Fibroblast of lung (primary cell): ENCODE results near the gene NR0B2. TPM values are rescaled to one million over a fixed set of nuclear protein-coding genes. Genes with fewer than 3 reads are reported as not detected.

Source experiments
- DNase-seq, 2 donors: peaks; one replicate each; pipeline versions ENCODE4 v3.0.0 to v3.0.0-alpha.2; 2010; ENCODE audit warnings: low read depth in 2 of 2
- H2AFZ ChIP-seq: 2 replicates; pipeline ENCODE4 v1.5.1; 2012; ENCODE audit warnings: low read length, control low read depth, inconsistent platforms
- H3K27ac ChIP-seq: 2 replicates; pipeline ENCODE4 v1.5.1; 2011; ENCODE audit warnings: low read length, control low read depth; ENCODE audit not compliant: insufficient read depth
- H3K27me3 ChIP-seq: 2 replicates; pipeline ENCODE4 v1.5.1; 2011; ENCODE audit warnings: mild to moderate bottlenecking, low read length; ENCODE audit not compliant: control insufficient read depth, insufficient read depth
- H3K36me3 ChIP-seq: 2 replicates; pipeline ENCODE4 v1.5.1; 2011; ENCODE audit warnings: low read length; ENCODE audit not compliant: control insufficient read depth, insufficient read depth
- H3K4me1 ChIP-seq: 2 replicates; pipeline ENCODE4 v1.5.1; 2011; ENCODE audit warnings: low read length; ENCODE audit not compliant: control insufficient read depth, insufficient read depth; ENCODE audit errors: extremely low read depth
- H3K4me2 ChIP-seq: 2 replicates; pipeline ENCODE4 v1.5.1; 2011; ENCODE audit warnings: low read length, control low read depth; ENCODE audit not compliant: insufficient read depth; ENCODE audit errors: extremely low read depth
- H3K4me3 ChIP-seq, 4 experiments: fragments of 200-600 bp in 1 of 4; sonication (generic) in 1 of 4; replicated peaks in 1 of 4; 2 replicates each; pipeline ENCODE4 v1.5.1; 2011 to 2016; ENCODE audit warnings: low read length in 4 of 4, low read depth in 3 of 4, mild to moderate bottlenecking in 3 of 4, control low read depth in 2 of 4, inconsistent platforms in 1 of 4, mixed read lengths in 1 of 4; ENCODE audit not compliant: insufficient read depth in 1 of 4; ENCODE audit errors: control extremely low read depth in 1 of 4
- H3K79me2 ChIP-seq: 2 replicates; pipeline ENCODE4 v1.5.1; 2012; ENCODE audit warnings: mild to moderate bottlenecking, low read length, inconsistent platforms; ENCODE audit not compliant: control insufficient read depth, insufficient read depth
- H3K9ac ChIP-seq: 2 replicates; pipeline ENCODE4 v1.5.1; 2011; ENCODE audit warnings: mild to moderate bottlenecking, low read length, control low read depth; ENCODE audit not compliant: insufficient read depth
- H3K9me3 ChIP-seq: 2 replicates; pipeline ENCODE4 v1.5.1; 2012; ENCODE audit warnings: low read depth, low read length; ENCODE audit not compliant: control insufficient read depth, insufficient read depth
- H4K20me1 ChIP-seq: 2 replicates; pipeline ENCODE4 v1.5.1; 2011; ENCODE audit warnings: low read length; ENCODE audit not compliant: control insufficient read depth, insufficient read depth; ENCODE audit errors: extremely low read depth
- EZH2 ChIP-seq: IDR thresholded peaks from 2 replicates; pipeline ENCODE4 v1.5.1; 2012; ENCODE audit warnings: low read length, control low read depth, mild to moderate bottlenecking; ENCODE audit errors: missing control alignments
- polyA plus RNA-seq, 2 donors: library from polyadenylated mRNA; depleted of rRNA in 1 of 2; stranded (reverse) in 1 of 2; unstranded in 1 of 2; fragments of >200 nt; gene quantifications; 2 replicates each; pipeline ENCODE4 v1.2.1, GENCODE V29; 2011 to 2012; ENCODE audit warnings: missing spikeins in 1 of 2
- total RNA-seq: library from RNA; depleted of rRNA; stranded (reverse); fragments of >200 nt; gene quantifications from 2 replicates; pipeline ENCODE4 v1.2.1, GENCODE V29; 2014
- TF ChIP-seq, protein P1 (sequence below), 2 donors: IDR thresholded peaks in 1 of 2; conservative IDR thresholded peaks in 1 of 2; 1 replicate in 1 of 2; 2 replicates in 1 of 2; pipeline ENCODE4 v1.5.1; 2011 to 2012; ENCODE audit warnings: low read length in 2 of 2, control low read depth in 1 of 2, inconsistent platforms in 1 of 2, low read depth in 1 of 2, mild to moderate bottlenecking in 1 of 2

Gene NR0B2
- total and polyA plus RNA-seq, 2 donors (not counting 1 experiment from before 2014, with no cell fraction given), result not detected

DNA sequence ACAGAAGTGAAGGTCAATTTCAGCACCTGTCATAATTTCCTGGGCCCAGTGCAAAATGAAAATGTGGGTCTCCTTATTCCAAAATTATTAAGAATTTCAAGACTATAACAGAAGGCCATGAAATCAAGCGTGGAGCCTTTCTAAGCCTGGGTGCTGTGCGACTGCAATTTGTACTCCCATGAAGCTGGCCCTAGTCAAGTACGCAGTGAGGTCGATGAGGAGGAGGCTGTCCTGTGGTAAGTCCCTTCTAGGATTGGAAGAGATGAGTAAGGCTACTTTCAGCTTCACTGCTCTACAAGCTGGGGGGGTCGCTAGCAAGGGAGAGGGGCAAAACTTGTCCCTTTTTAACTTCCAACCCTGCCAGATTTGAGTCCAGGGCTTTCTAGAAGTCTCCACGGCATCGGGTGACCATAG, 7.4 kb upstream of the NR0B2 start:
- peaks cover 6% of the 10 kb centered on the region for H3K36me3 ChIP-seq
- H3K27ac ChIP-seq, result peak overlapping the region; percentile 95

DNA sequence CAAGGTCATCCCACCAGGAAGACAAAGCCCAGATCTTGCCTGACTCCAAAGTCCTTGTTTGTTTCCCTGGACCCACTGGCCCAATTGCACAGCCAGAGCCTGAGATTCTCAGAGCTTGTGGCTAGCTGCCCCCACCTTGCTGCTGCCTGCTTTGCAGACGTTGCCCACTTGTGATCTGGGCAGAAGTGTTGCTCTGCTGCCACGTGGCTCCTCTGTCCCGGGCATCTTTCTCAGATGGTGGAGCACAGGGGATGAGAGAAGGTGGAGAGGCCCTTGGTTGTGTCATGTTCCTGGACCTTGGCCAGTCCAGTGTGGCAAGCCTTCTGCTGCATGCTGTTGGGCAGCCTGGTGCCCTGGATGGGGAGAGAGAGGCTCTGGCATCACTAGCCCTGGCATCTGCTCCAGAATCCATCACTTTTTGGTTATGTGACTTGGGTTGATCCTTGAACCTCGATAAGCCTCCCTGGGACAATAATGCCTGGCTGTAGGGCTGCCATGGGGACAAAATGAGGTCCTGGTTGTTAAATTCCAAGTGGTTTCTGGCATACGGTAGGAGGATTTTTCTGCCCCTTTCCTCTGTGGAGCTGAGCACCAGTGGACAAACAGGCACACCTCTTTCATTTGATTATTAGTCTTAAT, 1.5 kb upstream of the NR0B2 start:
- Histone ChIP-seq H3K4me3 (no peak overlapping the region), H3K36me3 (no peaks in the 10 kb centered on the region), H3K27ac (no peak overlapping the region), H3K4me2 (no peak overlapping the region), H3K9me3 (no peaks in the 10 kb centered on the region), H2AFZ (no peak overlapping the region), H3K4me1 (no peaks in the 10 kb centered on the region), H4K20me1 (no peaks in the 10 kb centered on the region), H3K79me2 (no peaks in the 10 kb centered on the region), H3K9ac (no peak overlapping the region), H3K27me3 (peaks cover 2% of the 10 kb centered on the region)
- no peak for DNase-seq
- TF ChIP-seq, protein P1, sequence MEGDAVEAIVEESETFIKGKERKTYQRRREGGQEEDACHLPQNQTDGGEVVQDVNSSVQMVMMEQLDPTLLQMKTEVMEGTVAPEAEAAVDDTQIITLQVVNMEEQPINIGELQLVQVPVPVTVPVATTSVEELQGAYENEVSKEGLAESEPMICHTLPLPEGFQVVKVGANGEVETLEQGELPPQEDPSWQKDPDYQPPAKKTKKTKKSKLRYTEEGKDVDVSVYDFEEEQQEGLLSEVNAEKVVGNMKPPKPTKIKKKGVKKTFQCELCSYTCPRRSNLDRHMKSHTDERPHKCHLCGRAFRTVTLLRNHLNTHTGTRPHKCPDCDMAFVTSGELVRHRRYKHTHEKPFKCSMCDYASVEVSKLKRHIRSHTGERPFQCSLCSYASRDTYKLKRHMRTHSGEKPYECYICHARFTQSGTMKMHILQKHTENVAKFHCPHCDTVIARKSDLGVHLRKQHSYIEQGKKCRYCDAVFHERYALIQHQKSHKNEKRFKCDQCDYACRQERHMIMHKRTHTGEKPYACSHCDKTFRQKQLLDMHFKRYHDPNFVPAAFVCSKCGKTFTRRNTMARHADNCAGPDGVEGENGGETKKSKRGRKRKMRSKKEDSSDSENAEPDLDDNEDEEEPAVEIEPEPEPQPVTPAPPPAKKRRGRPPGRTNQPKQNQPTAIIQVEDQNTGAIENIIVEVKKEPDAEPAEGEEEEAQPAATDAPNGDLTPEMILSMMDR (conservative IDR thresholded peaks at IDR 0.05 in 1 of 2, IDR thresholded peaks at IDR 0.05 in 1 of 2; ENCODE audit: low read depth in 1 of 2, low read length in 2 of 2), result no peak
- no peak for TF ChIP-seq EZH2

More for the DNA sequence above, 7.4 kb upstream of the NR0B2 start:
- Histone ChIP-seq H3K9me3 (no peaks in the 10 kb centered on the region), H3K4me3 (peak overlapping the region in 3 of 4 experiments; percentile 33 to 95 (median 94)), H3K4me1 (peaks cover 2% of the 10 kb centered on the region), H3K27me3 (no peaks in the 10 kb centered on the region), H2AFZ (peak overlapping the region; percentile 90), H3K79me2 (peaks cover 31% of the 10 kb centered on the region), H3K9ac (peak overlapping the region; percentile 43), H4K20me1 (peaks cover 2% of the 10 kb centered on the region), H3K4me2 (peak overlapping the region; percentile 82)
- TF ChIP-seq, protein P1 (conservative IDR thresholded peaks at IDR 0.05 in 1 of 2, IDR thresholded peaks at IDR 0.05 in 1 of 2; ENCODE audit: low read depth in 1 of 2, low read length in 2 of 2), result no peak
- TF ChIP-seq EZH2, result no peak
- no peak for DNase-seq

DNA sequence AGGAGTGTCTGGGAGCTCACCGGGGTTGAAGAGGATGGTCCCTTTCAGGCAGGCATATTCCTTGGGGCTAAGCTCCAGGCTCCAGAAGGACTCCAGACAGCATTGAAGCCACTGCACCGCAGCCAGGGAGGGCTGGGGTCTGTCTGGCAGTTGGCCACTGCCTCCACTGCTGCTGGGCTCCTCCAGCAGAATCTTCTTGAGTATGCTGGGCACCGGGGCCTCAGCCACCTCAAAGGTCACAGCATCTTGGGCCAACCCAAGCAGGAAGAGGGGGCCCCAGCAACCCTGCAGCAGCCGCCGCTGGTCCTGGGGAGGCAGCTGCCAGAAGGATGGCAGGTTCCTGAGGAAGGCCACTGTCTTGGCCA, 404 bp downstream of the NR0B2 start:
- H3K4me3 ChIP-seq, result no peak overlapping the region
- H3K4me1 ChIP-seq, result no peaks in the 10 kb centered on the region
- no peak overlapping the region for H3K9ac ChIP-seq
- no peak overlapping the region for H3K4me2 ChIP-seq
- no peak overlapping the region for H2AFZ ChIP-seq
- H3K9me3 ChIP-seq, result no peaks in the 10 kb centered on the region
- no peaks in the 10 kb centered on the region for H3K79me2 ChIP-seq
- TF ChIP-seq, protein P1 (conservative IDR thresholded peaks at IDR 0.05 in 1 of 2, IDR thresholded peaks at IDR 0.05 in 1 of 2; ENCODE audit: low read depth in 1 of 2, low read length in 2 of 2), result no peak
- TF ChIP-seq EZH2, result no peak
- no peak for DNase-seq
- no peak overlapping the region for H3K27ac ChIP-seq
- peaks cover 5% of the 10 kb centered on the region for H3K27me3 ChIP-seq
- H4K20me1 ChIP-seq, result no peaks in the 10 kb centered on the region
- no peaks in the 10 kb centered on the region for H3K36me3 ChIP-seq
